Activated gamma-delta T cell treated with Interleukin-2 at 50 U/mL for 16 hours (primary cell): ENCODE data around the gene DDB1.
"Not testable (repeated sequence)": the region's sequence is repeated elsewhere in the genome, so short reads cannot be mapped to it uniquely, and the experiment has no call there.

Experiments used
- DNase-seq: peaks from one replicate; pipeline ENCODE4 v3.0.0-alpha.2; 2020

The DDB1 gene

GRCh38 chr11:61264795-61265194, 68.1 kb downstream of the DDB1 start:
- no peak for DNase-seq

DNA sequence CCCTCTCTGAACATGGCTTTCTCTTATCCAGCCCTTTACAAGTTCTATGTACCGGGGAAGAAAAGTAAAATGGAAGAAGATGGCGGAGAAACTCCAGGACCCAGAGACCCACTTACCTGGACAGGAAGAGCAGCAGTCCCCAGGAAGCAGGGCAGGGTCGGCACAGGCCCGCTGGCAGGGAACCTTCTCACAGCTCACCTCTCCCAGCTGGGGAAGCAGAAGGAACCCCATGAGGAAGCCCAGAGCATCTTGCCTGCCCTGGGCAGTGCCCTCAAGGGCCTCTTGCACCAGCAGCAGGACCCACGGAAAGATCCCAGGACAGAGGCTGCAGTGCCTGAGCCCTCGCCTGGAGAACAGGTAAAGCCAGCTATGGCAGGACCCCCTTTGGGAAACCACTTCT, 68.5 kb downstream of the DDB1 start:
- no peak for DNase-seq

DNA sequence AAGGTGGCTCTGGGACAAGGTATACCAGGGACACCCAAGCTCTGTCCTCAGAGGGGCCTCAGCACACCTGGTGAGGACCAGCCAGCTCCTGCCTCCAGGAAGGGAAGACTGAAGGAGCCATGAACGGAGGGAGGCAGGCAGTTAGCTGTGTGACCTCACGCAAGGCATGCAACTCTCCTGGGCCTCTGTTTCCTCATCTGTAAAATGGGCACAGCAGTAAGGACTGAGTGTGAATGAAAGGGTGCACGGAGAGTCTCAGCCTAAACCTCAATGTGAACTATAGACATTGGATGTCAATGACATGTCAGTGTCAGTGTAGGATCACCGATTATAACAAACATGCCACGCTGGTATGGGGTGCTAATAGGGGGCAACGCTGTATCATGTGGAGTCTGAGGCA, 73.5 kb downstream of the DDB1 start:
- DNase-seq: no peak

DNA sequence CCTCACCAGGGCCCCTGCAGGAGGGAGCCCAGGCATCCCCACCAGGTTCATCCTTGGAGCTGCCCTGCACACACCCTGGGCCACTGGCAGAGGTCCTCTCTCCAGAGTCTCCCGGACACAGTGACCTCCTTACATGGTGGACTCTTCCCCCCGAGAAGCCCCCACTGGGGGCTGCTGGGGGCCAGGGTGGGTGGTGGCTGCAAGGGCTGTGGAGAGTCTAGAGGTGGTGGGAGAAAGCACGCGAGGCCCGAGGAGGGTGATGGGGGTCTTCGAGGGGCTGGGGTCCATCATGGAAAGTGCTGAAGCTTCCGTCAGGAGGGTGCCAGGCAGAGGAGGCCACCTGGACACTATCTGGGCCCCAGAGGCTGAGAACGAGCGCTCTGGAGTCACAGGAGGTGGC, 74.4 kb downstream of the DDB1 start:
- DNase-seq: no peak

DNA sequence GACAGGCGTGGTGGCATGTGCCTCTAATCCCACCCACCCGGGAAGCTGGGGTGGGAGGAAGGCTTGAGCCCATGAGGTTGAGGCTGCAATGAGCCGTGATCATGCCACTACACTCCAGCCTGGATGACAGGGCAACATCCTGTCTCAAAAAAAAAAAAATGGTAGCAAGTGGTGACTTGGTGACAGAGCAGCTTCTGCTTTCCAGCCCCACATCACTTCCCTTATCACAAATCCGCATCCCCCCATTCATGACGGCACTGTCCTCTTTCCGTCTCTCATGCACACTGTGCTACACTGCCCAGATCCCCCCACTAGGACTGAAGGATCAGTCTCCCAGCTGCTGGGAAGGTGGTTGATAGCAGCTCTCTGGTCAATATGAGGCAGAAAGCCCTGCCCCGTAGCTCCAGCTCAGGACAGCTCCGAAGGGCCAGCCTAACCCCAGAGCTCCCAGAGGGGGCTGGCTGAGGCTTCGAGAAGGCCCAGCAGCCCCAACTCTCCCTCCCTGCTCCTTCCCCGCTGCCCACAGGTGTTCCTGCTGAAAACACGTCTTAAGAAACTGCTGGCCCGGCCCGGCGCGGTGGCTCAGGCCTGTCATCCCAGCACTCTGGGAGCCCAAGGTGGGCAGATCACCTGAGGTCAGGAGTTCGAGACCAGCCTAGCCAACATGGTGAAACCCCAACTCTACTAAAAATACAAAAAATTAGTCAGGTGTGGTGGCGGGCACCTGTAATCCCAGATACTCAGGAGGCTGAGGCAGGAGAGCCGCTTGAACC, 76.0 kb downstream of the DDB1 start:
- DNase-seq: no peak

- DNase-seq: peak; percentile 46
Measured at GRCh38 chr11:61254403-61255025, 78.4 kb downstream of the DDB1 start.

DNA sequence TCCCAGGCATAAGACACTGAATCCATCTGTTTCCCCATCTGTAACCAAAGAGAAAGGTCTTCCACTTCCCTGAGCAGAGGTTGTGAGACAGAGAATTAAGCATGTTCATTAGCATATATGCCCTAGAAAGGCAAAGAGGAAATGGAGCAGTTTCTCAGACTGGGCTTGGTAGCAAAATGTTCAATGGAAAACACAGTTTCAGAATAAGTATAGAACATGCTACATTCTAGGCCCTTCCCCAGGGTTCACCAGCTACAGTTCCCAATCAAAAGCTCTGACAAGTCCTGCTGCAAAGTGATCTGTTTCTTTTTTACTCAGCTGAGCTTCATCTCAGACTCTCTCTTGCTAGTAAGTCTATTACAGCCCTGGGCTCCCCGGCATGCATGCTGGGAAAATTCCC, 80.6 kb downstream of the DDB1 start:
- not testable (repeated sequence) for DNase-seq

DNA sequence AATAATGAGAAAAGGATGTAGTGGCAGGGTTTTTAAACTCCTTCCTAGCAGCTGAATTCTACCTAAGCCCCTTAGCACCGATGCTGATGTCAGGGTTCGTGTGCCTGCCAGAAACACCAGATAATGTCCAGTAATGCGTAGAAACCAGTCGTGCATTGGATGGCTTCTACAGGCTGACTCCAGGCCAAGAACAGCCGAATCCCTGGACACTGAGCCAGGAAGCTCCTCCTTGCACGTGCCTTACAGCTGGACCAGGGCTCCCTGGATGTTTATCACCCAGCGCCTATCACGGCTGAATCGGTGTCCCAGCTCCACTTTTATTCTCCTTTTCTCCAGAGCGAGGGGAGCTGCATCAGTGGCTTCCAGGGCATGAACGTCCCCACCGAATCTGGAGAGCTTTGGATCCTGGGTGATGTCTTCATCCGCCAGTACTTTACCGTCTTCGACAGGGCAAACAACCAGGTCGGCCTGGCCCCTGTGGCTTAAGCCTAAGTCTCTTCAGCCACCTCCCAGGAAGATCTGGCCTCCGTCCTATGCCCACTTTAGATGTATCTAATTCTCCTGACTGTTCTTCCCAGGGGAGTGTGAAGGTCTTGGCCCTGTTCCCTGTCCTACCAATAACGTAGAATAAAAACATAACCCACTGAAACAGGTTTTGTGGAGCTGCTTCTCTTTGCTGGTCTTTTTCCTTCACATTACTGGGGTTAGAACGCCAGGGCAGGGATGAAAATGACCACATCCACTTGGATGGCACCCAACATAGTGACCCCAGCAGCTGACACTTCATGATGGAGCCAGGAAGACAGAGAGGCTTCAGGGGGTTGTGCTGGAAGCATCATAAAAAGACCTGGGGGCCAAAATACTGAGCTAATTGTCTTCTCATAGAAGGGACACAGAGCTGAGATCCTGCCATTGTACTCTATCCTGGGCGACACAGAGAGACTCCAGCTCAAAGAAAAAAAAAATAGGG, 81.8 kb downstream of the DDB1 start:
- not testable (repeated sequence) for DNase-seq
